ENCODE results near the gene STK39.
A peak's percentile ranks its signal among the peaks of the same experiment; 100 is the strongest.

STK39 gene

GRCh38 chr2:168234407-168235085, 12.8 kb downstream of the STK39 start:
- DNase-seq (ENCODE audit: low read depth in 2 of 2) = peak in 1 of 2 donors; percentile 36
- no peak for TF ChIP-seq CTCF (IDR thresholded peaks at IDR 0.05; ENCODE audit: low read depth, low read length)
- no peak overlapping the region for H3K4me3 ChIP-seq (replicated peaks in 1 of 2; ENCODE audit: low read depth in 2 of 2, low read length in 2 of 2)

- peak in 1 of 2 donors; percentile 53 for DNase-seq (ENCODE audit: low read depth in 2 of 2)
- no peak overlapping the region for H3K4me3 ChIP-seq (replicated peaks in 1 of 2; ENCODE audit: low read depth in 2 of 2, low read length in 2 of 2)
- TF ChIP-seq CTCF (IDR thresholded peaks at IDR 0.05; ENCODE audit: low read depth, low read length) = no peak
Observed at GRCh38 chr2:168233726-168234406, 13.5 kb downstream of the STK39 start.

- H3K4me3 ChIP-seq (replicated peaks in 1 of 2; ENCODE audit: low read depth in 2 of 2, low read length in 2 of 2) = no peak overlapping the region
- DNase-seq (ENCODE audit: low read depth in 2 of 2) = no peak
- TF ChIP-seq CTCF (IDR thresholded peaks at IDR 0.05; ENCODE audit: low read depth, low read length) = no peak
Observed at GRCh38 chr2:168233166-168233565, 14.2 kb downstream of the STK39 start.

GRCh38 chr2:168231609-168232241, 15.7 kb downstream of the STK39 start:
- H3K4me3 ChIP-seq (replicated peaks in 1 of 2; ENCODE audit: low read depth in 2 of 2, low read length in 2 of 2) = no peak overlapping the region
- no peak for TF ChIP-seq CTCF (IDR thresholded peaks at IDR 0.05; ENCODE audit: low read depth, low read length)
- no peak for DNase-seq (ENCODE audit: low read depth in 2 of 2)

GRCh38 chr2:168230389-168230788, 17.0 kb downstream of the STK39 start:
- no peak for DNase-seq (ENCODE audit: low read depth in 2 of 2)
- TF ChIP-seq CTCF (IDR thresholded peaks at IDR 0.05; ENCODE audit: low read depth, low read length) = no peak

GRCh38 chr2:168224346-168224745, 23.0 kb downstream of the STK39 start:
- H3K4me3 ChIP-seq (replicated peaks in 1 of 2; ENCODE audit: low read depth in 2 of 2, low read length in 2 of 2) = no peak overlapping the region
- no peak for DNase-seq (ENCODE audit: low read depth in 2 of 2)
- TF ChIP-seq CTCF (IDR thresholded peaks at IDR 0.05; ENCODE audit: low read depth, low read length) = no peak

More at GRCh38 chr2:168230389-168230788, 17.0 kb downstream of the STK39 start:
- H3K4me3 ChIP-seq (replicated peaks in 1 of 2; ENCODE audit: low read depth in 2 of 2, low read length in 2 of 2) = no peak overlapping the region
